Trophoblast cell (in vitro differentiated cells and primary cell): ENCODE measurements around the gene SLC29A3.

ENCODE experiments used
- DNase-seq, 2 donors: peaks; one replicate each; pipeline ENCODE4 v3.0.0-alpha.2; 2016
- H2AFZ ChIP-seq: 2 replicates; pipeline ENCODE4 v1.6.1; 2013; ENCODE audit warnings: low read length, moderate library complexity, mild to moderate bottlenecking; ENCODE audit not compliant: insufficient read depth, poor library complexity
- H2AK5ac ChIP-seq: 2 replicates; pipeline ENCODE4 v1.6.1; 2013; ENCODE audit warnings: mild to moderate bottlenecking, low read length
- H2BK120ac ChIP-seq: 2 replicates; pipeline ENCODE4 v1.6.1; 2013; ENCODE audit warnings: low read length, mild to moderate bottlenecking, moderate library complexity; ENCODE audit not compliant: insufficient read depth, poor library complexity
- H2BK12ac ChIP-seq: 2 replicates; pipeline ENCODE4 v1.6.1; 2013; ENCODE audit warnings: mild to moderate bottlenecking, low read length, moderate library complexity
- H2BK5ac ChIP-seq: 2 replicates; pipeline ENCODE4 v1.6.1; 2013; ENCODE audit warnings: low read length, low read depth, moderate library complexity, mild to moderate bottlenecking; ENCODE audit not compliant: poor library complexity
- H3K14ac ChIP-seq: 2 replicates; pipeline ENCODE4 v1.6.1; 2013; ENCODE audit warnings: mild to moderate bottlenecking, low read length
- H3K18ac ChIP-seq: 2 replicates; pipeline ENCODE4 v1.6.1; 2013; ENCODE audit warnings: mild to moderate bottlenecking, low read length
- H3K23ac ChIP-seq: 2 replicates; pipeline ENCODE4 v1.6.1; 2013; ENCODE audit warnings: low read length
- H3K27ac ChIP-seq: 2 replicates; pipeline ENCODE4 v1.5.1; 2013; ENCODE audit warnings: low read depth, mild to moderate bottlenecking, inconsistent platforms, low read length, moderate library complexity
- H3K27me3 ChIP-seq: 2 replicates; pipeline ENCODE4 v1.6.1; 2013; ENCODE audit warnings: inconsistent platforms, mild to moderate bottlenecking, low read length, moderate library complexity; ENCODE audit not compliant: insufficient read depth
- H3K36me3 ChIP-seq, 2 experiments: 1 replicate in 1 of 2; 2 replicates in 1 of 2; pipeline ENCODE4 v1.6.1; 2013; ENCODE audit warnings: low read length in 2 of 2, mild to moderate bottlenecking in 2 of 2, moderate library complexity in 1 of 2; ENCODE audit not compliant: insufficient read depth in 2 of 2, control insufficient read depth in 1 of 2
- H3K4ac ChIP-seq: 2 replicates; pipeline ENCODE4 v1.6.1; 2013; ENCODE audit warnings: low read depth, mild to moderate bottlenecking, low read length, moderate library complexity
- H3K4me1 ChIP-seq, 2 experiments: 1 replicate in 1 of 2; 2 replicates in 1 of 2; pipeline ENCODE4 v1.6.1; 2013; ENCODE audit warnings: low read length in 2 of 2, mild to moderate bottlenecking in 2 of 2, moderate library complexity in 1 of 2; ENCODE audit not compliant: insufficient read depth in 2 of 2, control insufficient read depth in 1 of 2
- H3K4me2 ChIP-seq: 2 replicates; pipeline ENCODE4 v1.6.1; 2013; ENCODE audit warnings: inconsistent platforms, mild to moderate bottlenecking, low read length, moderate library complexity
- H3K4me3 ChIP-seq: 2 replicates; pipeline ENCODE4 v1.5.1; 2013; ENCODE audit warnings: mild to moderate bottlenecking, low read depth, low read length, inconsistent platforms
- H3K79me1 ChIP-seq: one replicate; pipeline ENCODE4 v1.6.1; 2013; ENCODE audit warnings: low read length
- H3K79me2 ChIP-seq: 2 replicates; pipeline ENCODE4 v1.6.1; 2013; ENCODE audit warnings: low read length, mild to moderate bottlenecking; ENCODE audit not compliant: control insufficient read depth, insufficient read depth, poor library complexity
- H3K9ac ChIP-seq: 2 replicates; pipeline ENCODE4 v1.6.1; 2013; ENCODE audit warnings: mild to moderate bottlenecking, low read length
- H3K9me3 ChIP-seq: 2 replicates; pipeline ENCODE4 v1.6.1; 2013; ENCODE audit warnings: low read depth, mild to moderate bottlenecking, control low read depth, inconsistent platforms, low read length; ENCODE audit not compliant: insufficient read depth
- H4K12ac ChIP-seq: 2 replicates; pipeline ENCODE4 v1.6.1; 2013; ENCODE audit warnings: low read depth, mild to moderate bottlenecking, low read length, moderate library complexity
- H4K8ac ChIP-seq: 2 replicates; pipeline ENCODE4 v1.6.1; 2013; ENCODE audit warnings: low read depth, mild to moderate bottlenecking, low read length, moderate library complexity
- H4K91ac ChIP-seq: one replicate; pipeline ENCODE4 v1.6.1; 2013; ENCODE audit warnings: low read depth, mild to moderate bottlenecking, low read length, moderate library complexity
- WGBS: extraction: QIAGEN DNeasy Blood & Tissue Kit; methylation state at CpG from one replicate; pipeline ENCODE4 v1.1.7; 2013; ENCODE audit warnings: missing lambda C conversion rate; ENCODE audit not compliant: insufficient read length, insufficient coverage; ENCODE audit errors: extremely low coverage; 5-methylcytosine and 5-hydroxymethylcytosine counted together

The SLC29A3 gene

GRCh38 chr10:71282323-71282680, 36.8 kb upstream of the SLC29A3 start:
- H4K91ac ChIP-seq = no peak overlapping the region
- H4K8ac ChIP-seq = no peak overlapping the region
- no CpG with 5 or more reads among the region's 2 CpGs for WGBS
- no peak overlapping the region for H2BK120ac ChIP-seq
- no peaks in the 10 kb centered on the region for H3K79me2 ChIP-seq
- no peak overlapping the region for H2BK12ac ChIP-seq
- H3K79me1 ChIP-seq = no peaks in the 10 kb centered on the region
- H4K12ac ChIP-seq = no peak overlapping the region
- H3K4me2 ChIP-seq = no peak overlapping the region
- H2AFZ ChIP-seq = no peak overlapping the region
- H3K4me3 ChIP-seq = no peak overlapping the region
- no peak overlapping the region for H3K23ac ChIP-seq
- no peak overlapping the region for H3K9ac ChIP-seq
- H3K27me3 ChIP-seq = no peaks in the 10 kb centered on the region
- H3K36me3 ChIP-seq = peaks cover 71 to 81% of the 10 kb centered on the region in 2 experiments
- no peak overlapping the region for H3K27ac ChIP-seq
- no peak for DNase-seq
- H2BK5ac ChIP-seq = no peak overlapping the region
- H3K18ac ChIP-seq = no peak overlapping the region
- H2AK5ac ChIP-seq = no peak overlapping the region
- H3K9me3 ChIP-seq = peaks cover 6% of the 10 kb centered on the region
- no peak overlapping the region for H3K14ac ChIP-seq
- peaks cover 0 to 5% of the 10 kb centered on the region in 2 experiments for H3K4me1 ChIP-seq
- H3K4ac ChIP-seq = no peak overlapping the region

- Histone ChIP-seq H3K79me2 (no peaks in the 10 kb centered on the region), H4K12ac (no peak overlapping the region), H3K4me2 (no peak overlapping the region), H3K18ac (no peak overlapping the region), H4K8ac (no peak overlapping the region), H3K79me1 (no peaks in the 10 kb centered on the region), H2BK120ac (no peak overlapping the region), H3K4ac (no peak overlapping the region), H3K9me3 (peaks cover 4% of the 10 kb centered on the region), H3K27ac (no peak overlapping the region), H2AFZ (no peak overlapping the region), H2BK12ac (no peak overlapping the region), H4K91ac (no peak overlapping the region), H2AK5ac (no peak overlapping the region), H3K36me3 (peaks cover 82 to 88% of the 10 kb centered on the region in 2 experiments), H3K14ac (no peak overlapping the region), H3K23ac (no peak overlapping the region), H3K9ac (no peak overlapping the region), H2BK5ac (no peak overlapping the region), H3K4me3 (no peak overlapping the region), H3K27me3 (no peaks in the 10 kb centered on the region), H3K4me1 (peaks cover 0 to 5% of the 10 kb centered on the region in 2 experiments)
- DNase-seq = no peak
- WGBS = no CpG with 5 or more reads among the region's 6 CpGs
Observed at GRCh38 chr10:71283410-71283809, 35.6 kb upstream of the SLC29A3 start.

- Histone ChIP-seq H3K23ac (no peak overlapping the region), H3K79me1 (no peaks in the 10 kb centered on the region), H3K27ac (no peak overlapping the region), H2BK120ac (no peak overlapping the region), H2BK12ac (no peak overlapping the region), H3K9ac (no peak overlapping the region), H3K4me3 (no peak overlapping the region), H3K14ac (no peak overlapping the region), H3K9me3 (peaks cover 4% of the 10 kb centered on the region), H2AFZ (no peak overlapping the region), H4K12ac (no peak overlapping the region), H3K4ac (no peak overlapping the region), H3K36me3 (peaks cover 86 to 89% of the 10 kb centered on the region in 2 experiments), H3K79me2 (no peaks in the 10 kb centered on the region), H2AK5ac (no peak overlapping the region), H4K8ac (no peak overlapping the region), H3K18ac (no peak overlapping the region), H3K4me2 (no peak overlapping the region), H3K27me3 (no peaks in the 10 kb centered on the region), H4K91ac (no peak overlapping the region), H3K4me1 (peaks cover 0 to under 1% of the 10 kb centered on the region in 2 experiments), H2BK5ac (no peak overlapping the region)
- DNase-seq = no peak
- WGBS = no CpG with 5 or more reads among the region's 10 CpGs
Observed at GRCh38 chr10:71283876-71284275, 35.2 kb upstream of the SLC29A3 start.

- Histone ChIP-seq H2AK5ac (no peak overlapping the region), H3K23ac (no peak overlapping the region), H3K4me1 (no peaks in the 10 kb centered on the region), H4K91ac (no peak overlapping the region), H3K79me1 (no peaks in the 10 kb centered on the region), H3K4me2 (no peak overlapping the region), H3K18ac (no peak overlapping the region), H3K4ac (no peak overlapping the region), H4K8ac (no peak overlapping the region), H3K27ac (no peak overlapping the region), H3K4me3 (no peak overlapping the region), H4K12ac (no peak overlapping the region), H2AFZ (no peak overlapping the region), H3K27me3 (no peaks in the 10 kb centered on the region), H3K14ac (no peak overlapping the region), H3K36me3 (peaks cover 87 to 90% of the 10 kb centered on the region in 2 experiments), H2BK5ac (no peak overlapping the region), H2BK120ac (no peak overlapping the region), H3K79me2 (no peaks in the 10 kb centered on the region), H2BK12ac (no peak overlapping the region), H3K9me3 (peaks cover 4% of the 10 kb centered on the region), H3K9ac (no peak overlapping the region)
- no CpG with 5 or more reads among the region's 19 CpGs for WGBS
- no peak for DNase-seq
Observed at GRCh38 chr10:71284544-71285179, 34.4 kb upstream of the SLC29A3 start.
